Liver (tissue), 9 donors: ENCODE measurements around the gene ATP8B3. TPM values are rescaled to one million over a fixed set of nuclear protein-coding genes. Genes with fewer than 3 reads are reported as not detected.

Source experiments
- DNase-seq: peaks from one replicate; pipeline ENCODE4 v3.0.0-alpha.2; 2017; ENCODE audit warnings: low spot score
- H3K27ac ChIP-seq, 2 donors: one replicate each; pipeline ENCODE4 v1.7.0; 2013; ENCODE audit warnings: inconsistent platforms in 2 of 2, low read length in 2 of 2, control low read depth in 1 of 2, low read depth in 1 of 2, mild to moderate bottlenecking in 1 of 2
- H3K27me3 ChIP-seq, 4 donors: one replicate each; pipeline versions ENCODE4 v1.6.1 to v1.7.0; 2013; ENCODE audit warnings: low read length in 3 of 4, inconsistent platforms in 1 of 4, mild to moderate bottlenecking in 1 of 4, moderate library complexity in 1 of 4; ENCODE audit not compliant: control insufficient read depth in 4 of 4, insufficient read depth in 4 of 4
- H3K36me3 ChIP-seq, 4 donors: one replicate each; pipeline versions ENCODE4 v1.6.1 to v1.7.0; 2013; ENCODE audit warnings: low read length in 3 of 4, mild to moderate bottlenecking in 3 of 4, low read depth in 1 of 4, moderate library complexity in 1 of 4; ENCODE audit not compliant: control insufficient read depth in 4 of 4, insufficient read depth in 3 of 4
- H3K4me1 ChIP-seq, 4 donors: one replicate each; pipeline versions ENCODE4 v1.6.1 to v1.7.0; 2013; ENCODE audit warnings: low read length in 3 of 4, mild to moderate bottlenecking in 3 of 4, moderate library complexity in 1 of 4; ENCODE audit not compliant: control insufficient read depth in 4 of 4, insufficient read depth in 4 of 4
- H3K4me3 ChIP-seq, 3 donors: one replicate each; pipeline versions ENCODE4 v1.6.1 to v1.7.0; 2013; ENCODE audit warnings: low read length in 3 of 3, control low read depth in 1 of 3, low read depth in 1 of 3, mild to moderate bottlenecking in 1 of 3
- H3K9ac ChIP-seq, 2 donors: one replicate each; pipeline ENCODE4 v1.7.0; 2013; ENCODE audit warnings: low read length in 2 of 2, mild to moderate bottlenecking in 2 of 2, moderate library complexity in 2 of 2, control low read depth in 1 of 2, low read depth in 1 of 2
- H3K9me3 ChIP-seq, 4 donors: one replicate each; pipeline versions ENCODE4 v1.6.1 to v1.7.0; 2013; ENCODE audit warnings: low read length in 3 of 4; ENCODE audit not compliant: control insufficient read depth in 4 of 4
- FOXA1 ChIP-seq: IDR thresholded peaks from 2 replicates; pipeline ENCODE4 v1.6.1; 2016; ENCODE audit warnings: antibody characterized with exemption
- FOXA2 ChIP-seq: IDR thresholded peaks from 2 replicates; pipeline ENCODE4 v1.6.1; 2016; ENCODE audit warnings: antibody characterized with exemption
- GABPA ChIP-seq, 2 donors: IDR thresholded peaks in 1 of 2; conservative IDR thresholded peaks in 1 of 2; 2 replicates each; pipeline ENCODE4 v1.6.1; 2016; ENCODE audit warnings: antibody characterized with exemption in 2 of 2, mild to moderate bottlenecking in 1 of 2, moderate library complexity in 1 of 2
- HNF4G ChIP-seq: IDR thresholded peaks from 2 replicates; pipeline ENCODE4 v1.6.1; 2016; ENCODE audit warnings: antibody characterized with exemption
- JUND ChIP-seq, 2 donors: IDR thresholded peaks; 2 replicates each; pipeline ENCODE4 v1.6.1; 2016; ENCODE audit warnings: antibody characterized with exemption in 2 of 2
- NR2F2 ChIP-seq: IDR thresholded peaks from 2 replicates; pipeline ENCODE4 v1.6.1; 2016; ENCODE audit warnings: antibody characterized with exemption
- RAD21 ChIP-seq, 2 donors: IDR thresholded peaks; 2 replicates each; pipeline ENCODE4 v1.6.1; 2016; ENCODE audit warnings: antibody characterized with exemption in 2 of 2, mild to moderate bottlenecking in 2 of 2
- REST ChIP-seq: IDR thresholded peaks from 2 replicates; pipeline ENCODE4 v1.6.1; 2016; ENCODE audit warnings: antibody characterized with exemption, mild to moderate bottlenecking
- RXRA ChIP-seq, 2 donors: IDR thresholded peaks; 2 replicates each; pipeline ENCODE4 v1.6.1; 2017 to 2018; ENCODE audit warnings: antibody characterized with exemption in 2 of 2, mild to moderate bottlenecking in 1 of 2
- SP1 ChIP-seq: IDR thresholded peaks from 2 replicates; pipeline ENCODE4 v1.6.1; 2018; ENCODE audit warnings: antibody characterized with exemption, mild to moderate bottlenecking
- YY1 ChIP-seq: IDR thresholded peaks from 2 replicates; pipeline ENCODE4 v1.6.1; 2016; ENCODE audit warnings: antibody characterized with exemption, mild to moderate bottlenecking
- WGBS: extraction: QIAGEN DNeasy Blood & Tissue Kit; methylation state at CpG from one replicate; pipeline ENCODE4 v1.1.7; 2013; 5-methylcytosine and 5-hydroxymethylcytosine counted together
- polyA plus RNA-seq, 2 donors: library from polyadenylated mRNA; stranded (reverse) in 1 of 2; unstranded in 1 of 2; fragments of 200-250 nt in 1 of 2; fragments of >200 nt in 1 of 2; fragmentation: Nextera tagmentation in 1 of 2; extraction: Ambion mirVana in 1 of 2; gene quantifications; one replicate each; pipeline versions ENCODE4 v1.2.1 to v1.2.3, GENCODE V29; 2013 to 2015
- total RNA-seq, 2 donors: library from RNA; depleted of rRNA; stranded (reverse); fragments of >200 nt; gene quantifications; one replicate each; pipeline ENCODE4 v1.2.3, GENCODE V29; 2014
- TF ChIP-seq, protein P1 (sequence below): IDR thresholded peaks from 2 replicates; pipeline ENCODE4 v1.6.1; 2016; ENCODE audit warnings: antibody characterized with exemption
- TF ChIP-seq, protein P2 (sequence below): IDR thresholded peaks from 2 replicates; pipeline ENCODE4 v1.6.1; 2016; ENCODE audit warnings: antibody characterized with exemption
- TF ChIP-seq, protein P3 (sequence below): IDR thresholded peaks from 2 replicates; pipeline ENCODE4 v1.6.1; 2016; ENCODE audit warnings: antibody characterized with exemption
- donor health status: healthy.
- donor health status: healthy.
- donor health status: healthy.
- donor health status: healthy.
- donor health status: healthy.

ATP8B3 gene
- total and polyA plus RNA-seq, 4 donors, result 0.42 to 3.1 (median 0.52) TPM

DNA sequence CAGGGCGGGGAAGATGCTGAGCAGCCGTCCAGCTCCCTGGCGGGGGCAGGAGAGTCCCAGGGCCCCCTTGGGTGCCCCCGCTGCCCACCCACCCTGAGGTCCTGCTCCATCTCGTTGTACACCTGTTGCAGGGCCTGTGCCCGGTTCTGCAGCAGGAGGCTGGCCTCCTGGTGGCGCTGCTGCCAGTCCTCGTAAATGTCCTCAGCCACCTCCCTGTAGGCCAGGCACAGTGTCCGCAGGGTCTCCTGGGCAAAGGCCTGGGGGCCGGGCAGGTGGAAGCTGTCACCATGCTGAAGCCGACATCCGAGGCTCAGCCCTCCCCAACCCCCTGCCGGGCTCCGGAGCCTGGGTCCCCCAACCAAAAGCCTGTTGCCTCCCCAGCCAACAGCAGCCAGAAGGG lies 20.2 kb downstream of the ATP8B3 start:
- H3K9ac ChIP-seq, result no peak overlapping the region
- no peak overlapping the region for H3K4me3 ChIP-seq
- H3K9me3 ChIP-seq, result peaks cover 0 to 2% (median 0%) of the 10 kb centered on the region in 4 donors
- H3K27me3 ChIP-seq, result no peaks in the 10 kb centered on the region
- 83% methylated on average over 14 of the region's 14 CpGs for WGBS
- H3K27ac ChIP-seq, result no peak overlapping the region
- H3K36me3 ChIP-seq, result no peaks in the 10 kb centered on the region
- no peak for TF ChIP-seq FOXA1
- no peak for TF ChIP-seq REST
- no peak for TF ChIP-seq YY1
- TF ChIP-seq, protein P1, sequence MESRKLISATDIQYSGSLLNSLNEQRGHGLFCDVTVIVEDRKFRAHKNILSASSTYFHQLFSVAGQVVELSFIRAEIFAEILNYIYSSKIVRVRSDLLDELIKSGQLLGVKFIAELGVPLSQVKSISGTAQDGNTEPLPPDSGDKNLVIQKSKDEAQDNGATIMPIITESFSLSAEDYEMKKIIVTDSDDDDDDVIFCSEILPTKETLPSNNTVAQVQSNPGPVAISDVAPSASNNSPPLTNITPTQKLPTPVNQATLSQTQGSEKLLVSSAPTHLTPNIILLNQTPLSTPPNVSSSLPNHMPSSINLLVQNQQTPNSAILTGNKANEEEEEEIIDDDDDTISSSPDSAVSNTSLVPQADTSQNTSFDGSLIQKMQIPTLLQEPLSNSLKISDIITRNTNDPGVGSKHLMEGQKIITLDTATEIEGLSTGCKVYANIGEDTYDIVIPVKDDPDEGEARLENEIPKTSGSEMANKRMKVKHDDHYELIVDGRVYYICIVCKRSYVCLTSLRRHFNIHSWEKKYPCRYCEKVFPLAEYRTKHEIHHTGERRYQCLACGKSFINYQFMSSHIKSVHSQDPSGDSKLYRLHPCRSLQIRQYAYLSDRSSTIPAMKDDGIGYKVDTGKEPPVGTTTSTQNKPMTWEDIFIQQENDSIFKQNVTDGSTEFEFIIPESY, result no peak
- no peak for TF ChIP-seq RXRA (IDR thresholded peaks at IDR 0.05)
- TF ChIP-seq FOXA2, result no peak
- TF ChIP-seq SP1, result no peak
- TF ChIP-seq RAD21 (IDR thresholded peaks at IDR 0.05), result no peak
- H3K4me1 ChIP-seq, result peaks cover 0 to 7% (median 4%) of the 10 kb centered on the region in 4 donors
- no peak for DNase-seq

DNA sequence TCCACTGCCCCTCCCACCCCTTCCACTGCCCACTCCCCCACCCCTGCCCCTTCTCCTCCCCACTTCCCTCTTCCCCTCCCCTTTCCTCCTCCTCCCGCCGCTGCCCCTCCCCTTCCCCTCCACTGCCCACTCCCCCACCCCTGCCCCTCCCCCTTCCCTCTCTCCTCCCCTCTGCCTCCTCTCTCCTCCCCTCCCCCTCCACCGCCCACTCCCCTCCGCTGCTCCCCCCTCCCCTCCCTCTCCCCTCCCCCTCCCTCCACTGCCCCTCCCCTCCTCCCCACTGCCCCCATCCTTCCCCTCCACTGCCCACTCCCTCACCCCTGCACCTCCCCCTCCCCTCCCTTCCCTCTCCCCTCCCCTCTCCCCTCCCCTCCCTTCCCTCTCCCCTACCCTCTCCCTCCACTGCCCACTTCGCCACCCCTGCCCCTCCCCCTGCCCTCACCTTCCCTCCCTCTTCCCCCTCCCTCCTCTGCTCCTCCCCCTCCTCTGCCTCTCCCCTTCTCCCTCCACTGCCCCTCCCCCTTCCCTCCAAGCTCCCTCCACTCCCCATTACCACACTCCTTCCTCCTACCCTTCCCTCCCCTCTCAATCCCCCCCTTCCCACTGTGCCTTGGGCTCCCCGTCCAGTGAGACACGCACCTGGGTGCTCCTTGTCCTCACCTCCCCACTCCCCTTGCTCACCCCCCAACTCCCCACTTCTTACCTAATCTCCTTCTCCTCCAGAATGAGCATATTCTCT lies 21.9 kb downstream of the ATP8B3 start:
- no peak overlapping the region for H3K4me3 ChIP-seq
- 42% methylated on average over 7 of the region's 7 CpGs for WGBS
- no peak overlapping the region for H3K27ac ChIP-seq
- DNase-seq, result no peak
- TF ChIP-seq SP1 (no peak), NR2F2 (no peak), FOXA1 (no peak), YY1 (no peak), HNF4G (no peak), REST (no peak), JUND (IDR thresholded peaks at IDR 0.05) (no peak), GABPA (IDR thresholded peaks at IDR 0.05 in 1 of 2, conservative IDR thresholded peaks at IDR 0.05 in 1 of 2) (no peak), RAD21 (IDR thresholded peaks at IDR 0.05) (no peak)
- TF ChIP-seq, protein P2, sequence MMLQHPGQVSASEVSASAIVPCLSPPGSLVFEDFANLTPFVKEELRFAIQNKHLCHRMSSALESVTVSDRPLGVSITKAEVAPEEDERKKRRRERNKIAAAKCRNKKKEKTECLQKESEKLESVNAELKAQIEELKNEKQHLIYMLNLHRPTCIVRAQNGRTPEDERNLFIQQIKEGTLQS, result no peak
- TF ChIP-seq, protein P1, result no peak
- TF ChIP-seq, protein P3, sequence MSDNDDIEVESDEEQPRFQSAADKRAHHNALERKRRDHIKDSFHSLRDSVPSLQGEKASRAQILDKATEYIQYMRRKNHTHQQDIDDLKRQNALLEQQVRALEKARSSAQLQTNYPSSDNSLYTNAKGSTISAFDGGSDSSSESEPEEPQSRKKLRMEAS, result no peak
- H3K36me3 ChIP-seq, result no peaks in the 10 kb centered on the region
- peaks cover 0 to 2% (median 0%) of the 10 kb centered on the region in 4 donors for H3K9me3 ChIP-seq
- no peaks in the 10 kb centered on the region for H3K27me3 ChIP-seq
- H3K9ac ChIP-seq, result no peak overlapping the region
- H3K4me1 ChIP-seq, result peaks cover 0 to 3% (median 0%) of the 10 kb centered on the region in 4 donors
